ENCODE results near the gene PON2.

PON2 gene

GRCh38 chr7:95411666-95412065, 23.2 kb downstream of the PON2 start (continued):
- TF ChIP-seq ZNF560 (tag by site-specific recombination; IDR thresholded peaks at IDR 0.05; ENCODE audit: borderline replicate concordance), result no peak
- no peak for TF ChIP-seq ZNF473 (tag by site-specific recombination; IDR thresholded peaks at IDR 0.05)

DNA sequence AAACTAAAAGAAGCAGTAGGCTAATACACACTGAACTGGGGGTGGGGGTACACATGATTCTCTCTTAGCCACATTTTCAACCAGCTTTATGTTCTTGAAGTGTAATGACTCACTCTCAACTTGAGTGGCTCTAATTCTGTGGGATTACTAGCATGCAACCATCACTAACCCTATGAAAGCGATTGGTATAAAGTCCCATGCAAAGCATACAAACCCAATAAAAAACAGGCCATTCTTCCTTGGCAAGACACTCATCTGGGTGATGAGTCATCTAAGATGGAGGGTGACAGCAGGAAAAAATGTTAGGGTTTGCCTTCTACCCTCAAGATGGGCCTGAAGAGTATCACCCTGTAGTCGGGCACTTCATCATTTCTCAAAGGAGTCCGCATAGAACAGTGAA, 23.8 kb downstream of the PON2 start:
- no peak for TF ChIP-seq ZNF2 (tag by site-specific recombination; IDR thresholded peaks at IDR 0.05)
- TF ChIP-seq ZNF843 (tag by site-specific recombination; IDR thresholded peaks at IDR 0.05), result no peak
- TF ChIP-seq ZNF341 (tag by site-specific recombination; IDR thresholded peaks at IDR 0.05; ENCODE audit: low read depth), result no peak
- TF ChIP-seq ZNF266 (tag by site-specific recombination; IDR thresholded peaks at IDR 0.05; ENCODE audit: low read depth), result no peak
- TF ChIP-seq ZNF660 (tag by site-specific recombination; IDR thresholded peaks at IDR 0.05), result no peak
- no peak for TF ChIP-seq GLI4 (tag by site-specific recombination; IDR thresholded peaks at IDR 0.05)
- TF ChIP-seq ZNF549 (tag by site-specific recombination; IDR thresholded peaks at IDR 0.05), result no peak
- no peak for TF ChIP-seq MEIS1 (CRISPR knock-in tag; IDR thresholded peaks at IDR 0.05; ENCODE audit: borderline replicate concordance)
- no peak for TF ChIP-seq RBAK (tag by site-specific recombination; IDR thresholded peaks at IDR 0.05)
- TF ChIP-seq ZNF169 (tag by site-specific recombination; IDR thresholded peaks at IDR 0.05), result no peak
- no peak for TF ChIP-seq ZNF473 (tag by site-specific recombination; IDR thresholded peaks at IDR 0.05)
- no peak for TF ChIP-seq ZNF416 (tag by site-specific recombination; IDR thresholded peaks at IDR 0.05)
- POLR2A ChIA-PET, result no interaction called here
- no peak overlapping the region for H3K4me3 ChIP-seq (ENCODE audit: low read depth, low read length)
- H3K36me3 ChIP-seq (ENCODE audit: control insufficient read depth in 2 of 2, insufficient read depth in 1 of 2, low read length in 2 of 2), result peaks cover 3 to 35% of the 10 kb centered on the region in 2 experiments
- H3K27ac ChIP-seq (ENCODE audit: extremely low read depth, low read depth, low read length), result no peak overlapping the region
- no peaks in the 10 kb centered on the region for H3K4me1 ChIP-seq (ENCODE audit: control insufficient read depth, insufficient read depth, low read length)
- CTCF ChIA-PET, result no interaction called here
- no peaks in the 10 kb centered on the region for H3K9me3 ChIP-seq (ENCODE audit: control insufficient read depth, insufficient read depth, low read depth, low read length)

DNA sequence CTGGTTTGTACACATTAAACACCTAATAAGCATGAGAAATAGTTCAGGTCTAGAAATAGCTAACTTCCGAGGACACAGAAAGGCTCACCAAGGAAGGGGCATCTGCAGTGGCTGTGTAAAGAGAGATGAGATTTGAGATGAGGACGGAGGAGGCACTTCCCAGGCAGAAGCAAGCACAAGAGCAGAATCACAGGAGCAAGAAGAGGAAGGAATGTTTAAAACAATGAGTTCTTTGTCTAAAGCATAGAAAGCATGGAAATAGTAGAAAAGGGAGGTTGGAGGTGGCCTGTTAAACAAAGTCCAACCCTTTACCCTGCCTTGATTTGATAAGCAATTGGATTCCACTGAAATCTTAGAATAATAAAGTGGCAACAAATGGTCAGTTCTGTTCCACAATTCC, 27.1 kb downstream of the PON2 start:
- Histone ChIP-seq H3K9me3 (ENCODE audit: control insufficient read depth, insufficient read depth, low read depth, low read length) (no peaks in the 10 kb centered on the region), H3K4me1 (ENCODE audit: control insufficient read depth, insufficient read depth, low read length) (no peaks in the 10 kb centered on the region), H3K4me3 (ENCODE audit: low read depth, low read length) (no peak overlapping the region), H3K36me3 (ENCODE audit: control insufficient read depth in 2 of 2, insufficient read depth in 1 of 2, low read length in 2 of 2) (peaks cover 3 to 48% of the 10 kb centered on the region in 2 experiments), H3K27ac (ENCODE audit: extremely low read depth, low read depth, low read length) (no peak overlapping the region)
- ChIA-PET POLR2A (no interaction called here), CTCF (interaction anchor here (0.6 kb wide), 1 partner anchor 21 kb away, joined by 6 read pairs; no protein-coding TSS in a partner anchor)
- TF ChIP-seq ZNF175 (tag by site-specific recombination; IDR thresholded peaks at IDR 0.05) (no peak), ZNF561 (tag by site-specific recombination; IDR thresholded peaks at IDR 0.05; ENCODE audit: borderline replicate concordance) (no peak), ZNF623 (tag by site-specific recombination; IDR thresholded peaks at IDR 0.05) (no peak), ZBTB8A (tag by site-specific recombination; IDR thresholded peaks at IDR 0.05) (no peak), ZNF521 (tag by site-specific recombination; IDR thresholded peaks at IDR 0.05) (no peak)

DNA sequence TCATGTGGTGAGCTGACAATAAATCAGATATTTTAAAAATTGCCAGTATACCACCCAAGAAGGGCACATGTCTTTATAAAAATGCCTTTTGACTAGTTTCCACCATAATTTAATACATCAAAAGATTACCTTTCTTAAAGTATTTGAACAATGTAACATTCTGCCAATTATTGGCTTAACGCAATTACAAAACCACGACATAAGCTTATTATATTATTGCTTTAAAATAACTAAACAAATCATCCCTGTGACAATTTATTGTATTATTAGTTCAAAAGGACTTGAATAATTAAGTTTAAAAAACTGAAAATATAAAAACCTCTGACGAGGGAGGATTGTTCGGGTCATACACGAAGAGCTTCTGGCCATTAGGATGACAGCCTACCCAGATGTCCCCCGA, 29.0 kb downstream of the PON2 start:
- Histone ChIP-seq H3K36me3 (ENCODE audit: control insufficient read depth in 2 of 2, insufficient read depth in 1 of 2, low read length in 2 of 2) (peaks cover 3 to 33% of the 10 kb centered on the region in 2 experiments), H3K4me1 (ENCODE audit: control insufficient read depth, insufficient read depth, low read length) (no peaks in the 10 kb centered on the region)
- CTCF ChIA-PET, result interaction anchor here (0.6 kb wide), 1 partner anchor 89 kb away, joined by 3 read pairs; no protein-coding TSS in a partner anchor
- TF ChIP-seq ZNF223 (tag by site-specific recombination; IDR thresholded peaks at IDR 0.05), result no peak
- no peak for TF ChIP-seq ZNF449 (tag by site-specific recombination; IDR thresholded peaks at IDR 0.05)
- TF ChIP-seq, protein P1, sequence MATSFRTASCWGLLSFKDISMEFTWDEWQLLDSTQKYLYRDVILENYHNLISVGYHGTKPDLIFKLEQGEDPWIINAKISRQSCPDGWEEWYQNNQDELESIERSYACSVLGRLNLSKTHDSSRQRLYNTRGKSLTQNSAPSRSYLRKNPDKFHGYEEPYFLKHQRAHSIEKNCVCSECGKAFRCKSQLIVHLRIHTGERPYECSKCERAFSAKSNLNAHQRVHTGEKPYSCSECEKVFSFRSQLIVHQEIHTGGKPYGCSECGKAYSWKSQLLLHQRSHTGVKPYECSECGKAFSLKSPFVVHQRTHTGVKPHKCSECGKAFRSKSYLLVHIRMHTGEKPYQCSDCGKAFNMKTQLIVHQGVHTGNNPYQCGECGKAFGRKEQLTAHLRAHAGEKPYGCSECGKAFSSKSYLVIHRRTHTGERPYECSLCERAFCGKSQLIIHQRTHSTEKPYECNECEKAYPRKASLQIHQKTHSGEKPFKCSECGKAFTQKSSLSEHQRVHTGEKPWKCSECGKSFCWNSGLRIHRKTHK (tag by site-specific recombination; IDR thresholded peaks at IDR 0.05), result no peak
- TF ChIP-seq ZNF692 (tag by site-specific recombination; IDR thresholded peaks at IDR 0.05), result no peak
- TF ChIP-seq ZBTB17 (tag by site-specific recombination; IDR thresholded peaks at IDR 0.05), result no peak
- TF ChIP-seq ZNF654 (tag by site-specific recombination; IDR thresholded peaks at IDR 0.05; ENCODE audit: low read depth), result no peak
- no peak for TF ChIP-seq GLIS2 (tag by site-specific recombination; IDR thresholded peaks at IDR 0.05)
- TF ChIP-seq ZNF837 (tag by site-specific recombination; IDR thresholded peaks at IDR 0.05), result no peak
- TF ChIP-seq ZNF561 (tag by site-specific recombination; IDR thresholded peaks at IDR 0.05; ENCODE audit: borderline replicate concordance), result no peak
- TF ChIP-seq, protein P2, sequence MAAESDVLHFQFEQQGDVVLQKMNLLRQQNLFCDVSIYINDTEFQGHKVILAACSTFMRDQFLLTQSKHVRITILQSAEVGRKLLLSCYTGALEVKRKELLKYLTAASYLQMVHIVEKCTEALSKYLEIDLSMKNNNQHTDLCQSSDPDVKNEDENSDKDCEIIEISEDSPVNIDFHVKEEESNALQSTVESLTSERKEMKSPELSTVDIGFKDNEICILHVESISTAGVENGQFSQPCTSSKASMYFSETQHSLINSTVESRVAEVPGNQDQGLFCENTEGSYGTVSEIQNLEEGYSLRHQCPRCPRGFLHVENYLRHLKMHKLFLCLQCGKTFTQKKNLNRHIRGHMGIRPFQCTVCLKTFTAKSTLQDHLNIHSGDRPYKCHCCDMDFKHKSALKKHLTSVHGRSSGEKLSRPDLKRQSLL (tag by site-specific recombination; IDR thresholded peaks at IDR 0.05), result no peak

More for the DNA sequence above, 29.0 kb downstream of the PON2 start:
- Histone ChIP-seq H3K9me3 (ENCODE audit: control insufficient read depth, insufficient read depth, low read depth, low read length) (no peaks in the 10 kb centered on the region), H3K27ac (ENCODE audit: extremely low read depth, low read depth, low read length) (no peak overlapping the region), H3K4me3 (ENCODE audit: low read depth, low read length) (no peak overlapping the region)
- POLR2A ChIA-PET, result no interaction called here
